ENCODE data around the gene SETDB2. TPM values are rescaled to one million over a fixed set of nuclear protein-coding genes. Genes with fewer than 3 reads are reported as not detected.
A peak's percentile ranks its signal among the peaks of the same experiment; 100 is the strongest.

The SETDB2 gene
- total RNA-seq (2022) (14.7 and 15.5 TPM in 2 replicates), Bru-seq, nascent RNA (percentile 83 among the genes with signal in this experiment), BruChase-seq, experiment 1, labeled RNA remaining after a 2-hour chase (percentile 81 among the genes with signal in this experiment), BruChase-seq, experiment 2, labeled RNA remaining after a 6-hour chase (percentile 67 among the genes with signal in this experiment)
- long read RNA-seq, partial matches to known transcripts: 8 of 28 reads
- long read RNA-seq, other reads (novel, unspliced or antisense): 19 of 28 reads

GRCh38 chr13:49443704-49444523 is at the start of gene SETDB2, which contains the start of gene CAB39L:
Gene SETDB2, plus strand, starts transcription at chr13:49444274. Its CDS starts 7,620 bp downstream, at chr13:49451894.
Gene CAB39L, minus strand, starts transcription at chr13:49444064. Its CDS starts 61,154 bp downstream, at chr13:49382910.
- H3K36me3 ChIP-seq (ENCODE audit: control insufficient read depth, insufficient read depth, low read length): no peaks in the 10 kb centered on the region
- H3K27me3 ChIP-seq (replicated peaks; ENCODE audit: control insufficient read depth, insufficient read depth, low read length): no peaks in the 10 kb centered on the region
- peak; percentile 22 to 39 for TF ChIP-seq CTCF (IDR thresholded peaks at IDR 0.05; ENCODE audit: insufficient read depth in 1 of 2, low read depth in 1 of 2, low read length in 1 of 2, severe bottlenecking in 1 of 2, unreplicated experiment in 1 of 2)
- ChIA-PET CTCF (interaction anchor here (0.8 to 2.9 kb wide), 9 partner anchors 10 to 492 kb away, joined by 3 to 12 read pairs (median 4); partner anchors contain the start of gene SPRYD7), POLR2A (interaction anchor here (0.5 to 1.7 kb wide), 14 partner anchors 16 to 1000 kb away, joined by 3 to 10 read pairs (median 4); partner anchors contain the start of genes CDADC1 and RCBTB1)
- no TSS peak for BruUV-seq (replicated peaks)
- H3K27ac Mint-ChIP-seq (ENCODE audit: unreplicated experiment): peak within 1 kb of the TSS; percentile 90
- H3K4me1 ChIP-seq: no peaks in the 10 kb centered on the region; the same call in 1 of the 2 replicates
- DNase-seq: peak; percentile 99 to 100
- H3K4me3 Mint-ChIP-seq (ENCODE audit: unreplicated experiment): peak within 1 kb of the TSS; percentile 87
- peaks cover 7% of the 10 kb centered on the region for H3K36me3 Mint-ChIP-seq (ENCODE audit: insufficient read depth, unreplicated experiment)
- intact Hi-C loops (cut with micrococcal nuclease; ENCODE audit: unreplicated experiment): loop anchor here (1.0 to 5.0 kb wide), 5 partner anchors 43 to 493 kb away; partner anchors contain the start of genes RCBTB1 and SPRYD7
- H3K9me3 Mint-ChIP-seq (ENCODE audit: unreplicated experiment): no peaks in the 10 kb centered on the region
- H3K4me3 ChIP-seq (ENCODE audit: low read depth, low read length): peak within 1 kb of the TSS; percentile 60
- H3K9me3 ChIP-seq: no peaks in the 10 kb centered on the region
- peaks cover 6% of the 10 kb centered on the region for H3K4me1 Mint-ChIP-seq (ENCODE audit: low read depth, unreplicated experiment)
- no peaks in the 10 kb centered on the region for H3K27me3 Mint-ChIP-seq (ENCODE audit: insufficient read depth, unreplicated experiment)

GRCh38 chr13:49395451-49395865 is 48.6 kb upstream of the SETDB2 start:
- Mint-ChIP-seq H3K36me3 (ENCODE audit: insufficient read depth, unreplicated experiment) (peaks cover 6% of the 10 kb centered on the region), H3K4me3 (ENCODE audit: unreplicated experiment) (no peak overlapping the region), H3K4me1 (ENCODE audit: low read depth, unreplicated experiment) (peaks cover 15% of the 10 kb centered on the region), H3K9me3 (ENCODE audit: unreplicated experiment) (peaks cover 11% of the 10 kb centered on the region), H3K27ac (ENCODE audit: unreplicated experiment) (no peak overlapping the region), H3K27me3 (ENCODE audit: insufficient read depth, unreplicated experiment) (no peaks in the 10 kb centered on the region)
- Histone ChIP-seq H3K27me3 (replicated peaks; ENCODE audit: control insufficient read depth, insufficient read depth, low read length) (no peaks in the 10 kb centered on the region), H3K36me3 (ENCODE audit: control insufficient read depth, insufficient read depth, low read length) (no peaks in the 10 kb centered on the region), H3K4me3 (ENCODE audit: low read depth, low read length) (no peak overlapping the region), H3K4me1 (peaks cover 18% of the 10 kb centered on the region; the same call in 1 of the 2 replicates), H3K9me3 (0 out of 2 replicates have a peak, but pooled peaks cover 8% of the 10 kb centered on the region)
- CTCF ChIA-PET: no interaction called here
- intact Hi-C loops (cut with micrococcal nuclease; ENCODE audit: unreplicated experiment): no loop called here
- POLR2A ChIA-PET: no interaction called here
- BruUV-seq (replicated peaks): no TSS peak
- no peak for TF ChIP-seq CTCF (IDR thresholded peaks at IDR 0.05; ENCODE audit: insufficient read depth in 1 of 2, low read depth in 1 of 2, low read length in 1 of 2, severe bottlenecking in 1 of 2, unreplicated experiment in 1 of 2)
- no peak for DNase-seq

- H3K36me3 Mint-ChIP-seq (ENCODE audit: insufficient read depth, unreplicated experiment): peaks cover 6% of the 10 kb centered on the region
- H3K4me1 Mint-ChIP-seq (ENCODE audit: low read depth, unreplicated experiment): peaks cover 10% of the 10 kb centered on the region
- H3K27me3 ChIP-seq (replicated peaks; ENCODE audit: control insufficient read depth, insufficient read depth, low read length): no peaks in the 10 kb centered on the region
- intact Hi-C loops (cut with micrococcal nuclease; ENCODE audit: unreplicated experiment): no loop called here
- H3K36me3 ChIP-seq (ENCODE audit: control insufficient read depth, insufficient read depth, low read length): no peaks in the 10 kb centered on the region
- no peak for DNase-seq
- POLR2A ChIA-PET: no interaction called here
- 0 out of 2 replicates have a peak, but pooled peaks cover 8% of the 10 kb centered on the region for H3K9me3 ChIP-seq
- no peak overlapping the region for H3K4me3 Mint-ChIP-seq (ENCODE audit: unreplicated experiment)
- no peak for TF ChIP-seq CTCF (IDR thresholded peaks at IDR 0.05; ENCODE audit: insufficient read depth in 1 of 2, low read depth in 1 of 2, low read length in 1 of 2, severe bottlenecking in 1 of 2, unreplicated experiment in 1 of 2)
- H3K4me3 ChIP-seq (ENCODE audit: low read depth, low read length): no peak overlapping the region
- peaks cover 11% of the 10 kb centered on the region for H3K9me3 Mint-ChIP-seq (ENCODE audit: unreplicated experiment)
- CTCF ChIA-PET: no interaction called here
- no peak overlapping the region for H3K27ac Mint-ChIP-seq (ENCODE audit: unreplicated experiment)
- H3K27me3 Mint-ChIP-seq (ENCODE audit: insufficient read depth, unreplicated experiment): no peaks in the 10 kb centered on the region
- BruUV-seq (replicated peaks): no TSS peak
- H3K4me1 ChIP-seq: peaks cover 22% of the 10 kb centered on the region; the same call in 1 of the 2 replicates
These were observed 48.1 kb upstream of the SETDB2 start for GRCh38 chr13:49395878-49396380.

Measured in Caco-2 (cell line).